ENCODE data around the gene INSYN1. TPM values are rescaled to one million over a fixed set of nuclear protein-coding genes. Genes with fewer than 3 reads are reported as not detected.
"Not testable (repeated sequence)": the region's sequence is repeated elsewhere in the genome, so short reads cannot be mapped to it uniquely, and the experiment has no call there.

INSYN1 gene
- total RNA-seq, 3 donors from 2014 or later (not counting 1 experiment from before 2014, with no cell fraction given), result not detected

DNA sequence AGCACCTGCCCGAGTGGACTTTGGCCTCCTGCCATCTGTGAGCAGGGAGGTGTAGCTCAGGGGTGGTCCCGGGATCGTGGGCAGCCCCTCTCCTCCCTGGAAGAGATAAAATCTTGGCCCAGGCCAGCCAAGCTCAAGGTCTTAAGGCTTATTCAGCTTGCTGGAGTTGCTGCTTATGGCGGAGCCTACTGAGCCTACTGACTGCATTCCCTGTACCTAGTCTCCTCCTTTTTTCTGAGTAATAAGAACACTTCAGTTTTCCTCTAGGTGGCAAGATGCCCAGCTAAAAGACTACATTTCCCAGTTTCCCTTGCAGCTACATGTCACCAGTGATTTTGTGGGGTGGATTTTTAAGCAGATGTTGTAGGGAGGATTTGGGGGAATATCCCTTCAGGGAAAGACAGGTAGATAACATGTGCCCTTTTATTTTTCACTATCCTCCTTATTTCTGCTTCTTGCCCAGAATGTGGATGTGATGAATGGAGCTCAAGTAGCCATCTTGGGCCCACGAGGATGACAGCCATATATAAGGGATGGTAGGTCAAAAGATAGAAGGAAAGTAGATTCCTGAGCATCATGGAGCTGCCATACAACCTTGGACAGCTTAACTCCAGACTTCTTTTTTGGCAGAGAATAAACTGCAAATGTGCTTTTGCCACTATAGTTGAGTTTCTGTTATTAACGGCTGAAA lies 41.4 kb upstream of the INSYN1 start:
- DNase-seq, result no peak
- Histone ChIP-seq H3K27ac (ENCODE audit: low read length) (no peak overlapping the region), H3K36me3 (ENCODE audit: control insufficient read depth, insufficient read depth, low read length) (no peaks in the 10 kb centered on the region), H3K4me3 (ENCODE audit: low read length) (no peak overlapping the region), H3K27me3 (ENCODE audit: control insufficient read depth, insufficient read depth, low read length) (no peaks in the 10 kb centered on the region), H3K9me3 (ENCODE audit: control insufficient read depth, insufficient read depth, low read length) (no peaks in the 10 kb centered on the region), H3K4me1 (ENCODE audit: control insufficient read depth, insufficient read depth, low read length) (no peaks in the 10 kb centered on the region)
- intact Hi-C loops (cut with micrococcal nuclease), result no loop called here
- TF ChIP-seq, protein P1, sequence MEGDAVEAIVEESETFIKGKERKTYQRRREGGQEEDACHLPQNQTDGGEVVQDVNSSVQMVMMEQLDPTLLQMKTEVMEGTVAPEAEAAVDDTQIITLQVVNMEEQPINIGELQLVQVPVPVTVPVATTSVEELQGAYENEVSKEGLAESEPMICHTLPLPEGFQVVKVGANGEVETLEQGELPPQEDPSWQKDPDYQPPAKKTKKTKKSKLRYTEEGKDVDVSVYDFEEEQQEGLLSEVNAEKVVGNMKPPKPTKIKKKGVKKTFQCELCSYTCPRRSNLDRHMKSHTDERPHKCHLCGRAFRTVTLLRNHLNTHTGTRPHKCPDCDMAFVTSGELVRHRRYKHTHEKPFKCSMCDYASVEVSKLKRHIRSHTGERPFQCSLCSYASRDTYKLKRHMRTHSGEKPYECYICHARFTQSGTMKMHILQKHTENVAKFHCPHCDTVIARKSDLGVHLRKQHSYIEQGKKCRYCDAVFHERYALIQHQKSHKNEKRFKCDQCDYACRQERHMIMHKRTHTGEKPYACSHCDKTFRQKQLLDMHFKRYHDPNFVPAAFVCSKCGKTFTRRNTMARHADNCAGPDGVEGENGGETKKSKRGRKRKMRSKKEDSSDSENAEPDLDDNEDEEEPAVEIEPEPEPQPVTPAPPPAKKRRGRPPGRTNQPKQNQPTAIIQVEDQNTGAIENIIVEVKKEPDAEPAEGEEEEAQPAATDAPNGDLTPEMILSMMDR (IDR thresholded peaks at IDR 0.05), result no peak
- WGBS (ENCODE audit: insufficient coverage), result 79% methylated on average over 6 of the region's 6 CpGs
- Mint-ChIP-seq H3K4me3 (no peak overlapping the region), H3K36me3 (no peaks in the 10 kb centered on the region), H3K9me3 (no peaks in the 10 kb centered on the region), H3K4me1 (peaks cover 0 to under 1% of the 10 kb centered on the region in 2 donors), H3K27ac (no peak overlapping the region), H3K27me3 (ENCODE audit: low read depth in 2 of 2) (peaks cover 0 to 6% of the 10 kb centered on the region in 2 donors)
- no peak for ATAC-seq

DNA sequence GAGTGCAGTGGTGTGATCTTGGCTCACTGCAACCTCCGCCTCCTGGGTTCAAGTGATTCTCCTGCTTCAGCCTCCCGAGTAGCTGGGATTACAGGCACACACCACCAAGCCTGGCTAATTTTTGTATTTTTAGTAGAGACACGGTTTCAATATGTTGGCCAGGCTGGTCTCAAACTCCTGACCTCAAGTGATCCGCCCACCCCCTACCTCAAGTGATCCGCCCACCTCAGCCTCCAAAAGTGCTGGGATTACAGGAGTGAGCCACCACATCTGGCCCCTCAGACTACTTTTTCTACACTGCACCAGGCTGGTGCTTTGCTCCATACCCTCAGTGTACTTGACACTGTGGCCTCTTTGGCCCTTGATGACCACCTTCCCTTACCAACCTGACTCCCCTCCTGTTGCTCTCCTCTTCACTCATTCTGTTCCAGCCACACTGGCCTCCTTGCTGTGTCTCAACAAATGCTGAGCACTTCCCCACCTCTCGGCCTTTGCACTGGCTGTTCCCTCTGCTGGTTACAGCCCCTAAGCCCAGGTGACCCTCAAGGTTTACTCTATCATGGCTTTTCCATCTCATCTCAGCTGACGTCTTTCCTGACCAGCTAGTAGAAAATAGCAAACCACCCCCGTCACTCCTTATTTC lies 39.9 kb upstream of the INSYN1 start:
- H3K36me3 ChIP-seq (ENCODE audit: control insufficient read depth, insufficient read depth, low read length); H3K36me3 Mint-ChIP-seq; H3K4me3 ChIP-seq (ENCODE audit: low read length); H3K27ac Mint-ChIP-seq; H3K27me3 Mint-ChIP-seq (ENCODE audit: low read depth in 2 of 2); H3K9me3 ChIP-seq (ENCODE audit: control insufficient read depth, insufficient read depth, low read length); H3K4me3 Mint-ChIP-seq; DNase-seq; ATAC-seq; H3K27ac ChIP-seq (ENCODE audit: low read length); H3K27me3 ChIP-seq (ENCODE audit: control insufficient read depth, insufficient read depth, low read length); H3K9me3 Mint-ChIP-seq; H3K4me1 ChIP-seq (ENCODE audit: control insufficient read depth, insufficient read depth, low read length); H3K4me1 Mint-ChIP-seq; intact Hi-C loops (cut with micrococcal nuclease): not testable (repeated sequence)
- 90% methylated on average over 7 of the region's 8 CpGs for WGBS (ENCODE audit: insufficient coverage)

DNA sequence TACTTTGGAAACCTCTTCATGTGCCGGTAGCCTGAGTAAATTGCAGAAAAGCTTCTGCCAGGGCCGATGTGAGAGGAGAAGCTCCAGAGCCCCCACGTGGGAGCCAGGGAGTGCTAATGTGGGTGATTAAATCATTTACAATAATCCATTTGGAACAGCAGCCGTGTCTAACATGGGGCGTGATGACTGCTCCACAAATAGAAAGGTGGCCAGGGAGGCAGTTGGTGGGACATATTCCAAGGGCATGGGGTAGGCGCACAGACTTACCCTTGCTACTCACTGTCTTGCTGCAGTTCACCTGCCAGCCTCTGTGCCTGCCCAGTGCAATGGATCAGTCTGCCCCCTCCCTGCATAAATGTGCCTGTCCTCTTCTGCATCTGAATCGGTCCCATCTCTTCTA lies 39.3 kb upstream of the INSYN1 start:
- Mint-ChIP-seq H3K9me3 (no peaks in the 10 kb centered on the region), H3K27ac (no peak overlapping the region), H3K4me1 (no peaks in the 10 kb centered on the region), H3K27me3 (ENCODE audit: low read depth in 2 of 2) (peaks cover 0 to 6% of the 10 kb centered on the region in 2 donors), H3K4me3 (no peak overlapping the region), H3K36me3 (no peaks in the 10 kb centered on the region)
- no peaks in the 10 kb centered on the region for H3K9me3 ChIP-seq (ENCODE audit: control insufficient read depth, insufficient read depth, low read length)
- no peaks in the 10 kb centered on the region for H3K36me3 ChIP-seq (ENCODE audit: control insufficient read depth, insufficient read depth, low read length)
- DNase-seq (no peak), ATAC-seq (no peak)
- WGBS (ENCODE audit: insufficient coverage), result 74% methylated on average over 7 of the region's 7 CpGs
- TF ChIP-seq, protein P1 (IDR thresholded peaks at IDR 0.05), result no peak
- H3K4me1 ChIP-seq (ENCODE audit: control insufficient read depth, insufficient read depth, low read length), result no peaks in the 10 kb centered on the region
- H3K4me3 ChIP-seq (ENCODE audit: low read length), result no peak overlapping the region
- no peak overlapping the region for H3K27ac ChIP-seq (ENCODE audit: low read length)
- intact Hi-C loops (cut with micrococcal nuclease), result no loop called here
- no peaks in the 10 kb centered on the region for H3K27me3 ChIP-seq (ENCODE audit: control insufficient read depth, insufficient read depth, low read length)

DNA sequence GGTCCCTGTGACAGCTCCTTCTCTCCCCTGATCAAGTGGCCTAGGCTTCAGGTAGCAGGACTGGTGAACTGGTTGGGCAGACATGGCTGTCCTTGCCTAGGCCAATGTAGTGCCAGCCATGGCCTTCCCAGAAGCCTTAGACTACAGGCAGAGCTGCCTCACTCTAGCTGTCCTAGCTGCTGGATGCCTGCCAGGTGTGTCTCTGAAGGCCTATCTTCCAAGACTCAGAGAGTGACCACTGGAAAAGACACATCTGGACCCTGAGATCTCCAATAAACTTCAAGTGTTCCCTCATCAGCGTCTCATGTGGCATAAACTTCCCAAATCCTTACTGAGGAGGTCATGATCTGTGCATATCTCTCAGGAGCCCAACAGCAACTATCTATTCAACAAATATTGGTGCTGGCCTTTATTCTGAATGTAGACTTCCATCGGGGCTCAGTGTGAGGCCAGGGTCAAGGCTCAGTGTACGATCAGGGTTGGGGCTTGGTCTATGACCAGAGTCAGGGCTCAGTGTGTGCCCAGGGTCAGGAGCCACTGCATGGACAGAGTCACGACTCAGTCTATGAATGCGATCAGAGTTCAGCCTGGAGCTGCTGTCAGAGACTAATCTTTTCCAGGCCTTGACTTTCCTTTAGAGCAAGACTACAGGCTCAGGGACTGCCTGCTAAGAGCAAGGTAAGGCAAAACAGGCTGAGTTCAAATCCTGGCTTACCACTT lies 36.5 kb upstream of the INSYN1 start:
- no peak for DNase-seq

More for the DNA sequence above, 36.5 kb upstream of the INSYN1 start:
- Mint-ChIP-seq H3K4me3 (no peak overlapping the region), H3K4me1 (no peaks in the 10 kb centered on the region), H3K36me3 (no peaks in the 10 kb centered on the region), H3K27me3 (ENCODE audit: low read depth in 2 of 2) (peaks cover 0 to 2% of the 10 kb centered on the region in 2 donors), H3K27ac (no peak overlapping the region), H3K9me3 (no peaks in the 10 kb centered on the region)
- H3K4me1 ChIP-seq (ENCODE audit: control insufficient read depth, insufficient read depth, low read length), result no peaks in the 10 kb centered on the region
- TF ChIP-seq, protein P1 (IDR thresholded peaks at IDR 0.05), result no peak
- no peaks in the 10 kb centered on the region for H3K9me3 ChIP-seq (ENCODE audit: control insufficient read depth, insufficient read depth, low read length)
- no peaks in the 10 kb centered on the region for H3K36me3 ChIP-seq (ENCODE audit: control insufficient read depth, insufficient read depth, low read length)
- WGBS (ENCODE audit: insufficient coverage), result 84% methylated on average over 5 of the region's 5 CpGs
- no peaks in the 10 kb centered on the region for H3K27me3 ChIP-seq (ENCODE audit: control insufficient read depth, insufficient read depth, low read length)
- intact Hi-C loops (cut with micrococcal nuclease), result no loop called here
- H3K4me3 ChIP-seq (ENCODE audit: low read length), result no peak overlapping the region
- no peak overlapping the region for H3K27ac ChIP-seq (ENCODE audit: low read length)
- no peak for ATAC-seq

Measured in natural killer cell (primary cell).